ENCODE results near the gene PTOV1. TPM values are rescaled to one million over a fixed set of nuclear protein-coding genes. Genes with fewer than 3 reads are reported as not detected.

Gene PTOV1
- total and polyA plus RNA-seq, 2 of the 13 experiments (the other 11 are each of a cell fraction or from before 2014, with no cell fraction given): 63.5 to 68.5 TPM

DNA sequence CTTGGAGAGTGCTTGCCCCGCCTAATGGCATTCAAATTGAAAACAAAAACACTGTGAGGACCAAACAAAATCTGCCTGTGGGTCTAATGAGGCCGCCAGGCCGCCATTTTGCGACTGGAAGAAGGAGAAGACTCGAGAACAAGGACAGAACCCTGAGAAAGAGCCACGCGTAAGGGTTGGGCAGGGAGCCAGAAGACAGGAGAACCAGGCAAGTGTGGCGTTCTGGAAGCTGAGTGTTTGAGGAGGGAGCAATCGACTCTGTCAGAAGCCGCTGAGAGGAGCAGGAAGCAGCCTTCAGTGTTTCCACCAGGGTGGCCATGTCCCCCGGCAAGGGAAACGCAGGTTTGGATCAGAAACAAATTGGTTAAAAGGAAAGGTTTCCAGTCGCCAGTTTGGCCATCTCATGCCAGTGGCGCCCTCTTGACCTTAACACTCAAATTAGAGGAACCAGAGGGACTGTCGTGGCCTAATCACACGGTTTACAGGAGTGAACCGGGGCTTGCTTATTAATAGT is 10.2 kb upstream of the PTOV1 start:
- no peak for FAIRE-seq
- TF ChIP-seq CCDC6 (CRISPR knock-in tag; IDR thresholded peaks at IDR 0.05) (no peak), FOXJ3 (CRISPR knock-in tag; IDR thresholded peaks at IDR 0.05; ENCODE audit: borderline replicate concordance) (no peak), CAMTA2 (CRISPR knock-in tag; IDR thresholded peaks at IDR 0.05; ENCODE audit: borderline replicate concordance) (no peak), RXRB (CRISPR knock-in tag; IDR thresholded peaks at IDR 0.05; ENCODE audit: borderline replicate concordance) (no peak), ZFP36 (IDR thresholded peaks at IDR 0.05; ENCODE audit: borderline replicate concordance, low read depth, low read length, partially characterized antibody) (no peak), ZNF18 (CRISPR knock-in tag; IDR thresholded peaks at IDR 0.05; ENCODE audit: insufficient replicate concordance) (no peak), NR2F1 (CRISPR knock-in tag; IDR thresholded peaks at IDR 0.05) (no peak), NPAS2 (CRISPR knock-in tag; IDR thresholded peaks at IDR 0.05; ENCODE audit: borderline replicate concordance) (no peak), E2F2 (CRISPR knock-in tag; IDR thresholded peaks at IDR 0.05; ENCODE audit: borderline replicate concordance) (no peak), ZBTB20 (CRISPR knock-in tag; IDR thresholded peaks at IDR 0.05; ENCODE audit: borderline replicate concordance, low read depth) (no peak), ZIK1 (CRISPR knock-in tag; IDR thresholded peaks at IDR 0.05; ENCODE audit: borderline replicate concordance, low read depth) (no peak), ZFP36L1 (CRISPR knock-in tag; IDR thresholded peaks at IDR 0.05) (no peak), KDM1A (CRISPR knock-in tag; IDR thresholded peaks at IDR 0.05) (no peak), ZNF335 (CRISPR knock-in tag; IDR thresholded peaks at IDR 0.05) (no peak), ZNF703 (CRISPR knock-in tag; IDR thresholded peaks at IDR 0.05; ENCODE audit: borderline replicate concordance) (no peak), NFKBIZ (CRISPR knock-in tag; IDR thresholded peaks at IDR 0.05) (no peak), ZNF30 (CRISPR knock-in tag; IDR thresholded peaks at IDR 0.05) (no peak)

More for the DNA sequence above, 10.2 kb upstream of the PTOV1 start:
- Histone ChIP-seq H3K9ac (ENCODE audit: insufficient read depth, low read depth, low read length) (no peak overlapping the region), H3K27me3 (ENCODE audit: control insufficient read depth in 1 of 2, insufficient read depth in 2 of 2, low read length in 2 of 2) (no peaks in the 10 kb centered on the region), H3K79me2 (ENCODE audit: insufficient read depth, low read length) (no peaks in the 10 kb centered on the region), H3K4me2 (ENCODE audit: low read depth, low read length) (no peak overlapping the region), H3K36me3 (replicated peaks in 1 of 2; ENCODE audit: control insufficient read depth in 1 of 2, insufficient read depth in 2 of 2, low read length in 2 of 2) (peaks cover 8 to 28% of the 10 kb centered on the region in 2 experiments; a peak in 4 of 5 replicates), H3K9me3 (ENCODE audit: low read length) (no peaks in the 10 kb centered on the region), H3K27ac (ENCODE audit: extremely low read length, insufficient read depth, low read length) (no peak overlapping the region), H3K4me3 (replicated peaks in 1 of 3; ENCODE audit: insufficient read depth in 1 of 3, low read depth in 2 of 3, low read length in 3 of 3) (no peak overlapping the region), H4K20me1 (ENCODE audit: insufficient read depth, low read length) (no peaks in the 10 kb centered on the region), H3K4me1 (ENCODE audit: insufficient read depth, low read length) (peaks cover 12% of the 10 kb centered on the region), H2AFZ (ENCODE audit: low read length) (no peak overlapping the region)
- DNase-seq (ENCODE audit: low spot score) (no peak), ATAC-seq (no peak)
- intact Hi-C loops (cut with micrococcal nuclease; ENCODE audit: unreplicated experiment): no loop called here
- BruUV-seq (replicated peaks): no TSS peak
- in situ Hi-C loops (cut with HindIII; ENCODE audit: extremely low pct_ligation_motif_present, low pct_unique_long_range_greater_than_20kb): no loop called here
- POLR2A ChIA-PET: no interaction called here
- 95% methylated on average over 17 of the region's 17 CpGs for WGBS (ENCODE audit: low lambda C conversion rate)
- CTCF ChIA-PET (ENCODE audit: low intra/inter-chr PET ratio, low total read pairs): no interaction called here

Data from HepG2 (cell line).